GM21825 (cell line): Measurements from ENCODE around the gene STIM2.
"Not testable (repeated sequence)": the region's sequence is repeated elsewhere in the genome, so short reads cannot be mapped to it uniquely, and the experiment has no call there.

Experiments
- ATAC-seq: cut with Tn5 transposase; IDR thresholded peaks from one replicate; pipeline ENCODE4 v1.9.1; 2021; ENCODE audit warnings: mild to moderate bottlenecking, moderate library complexity; ENCODE audit not compliant: unreplicated experiment

Gene STIM2

GRCh38 chr4:26860157-26860921, at the start of gene STIM2:
STIM2 (plus strand) TSS chr4:26860841.
- ATAC-seq, result peak; percentile 67

GRCh38 chr4:26811571-26811970, 49.1 kb upstream of the STIM2 start:
- not testable (repeated sequence) for ATAC-seq

- no peak for ATAC-seq
Measured at GRCh38 chr4:26812049-26812714, 48.5 kb upstream of the STIM2 start.

GRCh38 chr4:26813698-26814097, 46.9 kb upstream of the STIM2 start:
- ATAC-seq, result no peak

GRCh38 chr4:26815199-26815598, 45.4 kb upstream of the STIM2 start:
- ATAC-seq, result no peak

GRCh38 chr4:26815706-26816105, 44.9 kb upstream of the STIM2 start:
- ATAC-seq, result no peak

- ATAC-seq, result no peak
Measured at GRCh38 chr4:26819026-26819425, 41.6 kb upstream of the STIM2 start.

GRCh38 chr4:26819478-26820095, 41.1 kb upstream of the STIM2 start:
- ATAC-seq, result no peak

GRCh38 chr4:26820346-26820745, 40.3 kb upstream of the STIM2 start:
- ATAC-seq, result no peak

- ATAC-seq, result no peak
Measured at GRCh38 chr4:26821031-26821430, 39.6 kb upstream of the STIM2 start.

GRCh38 chr4:26821677-26822503, 38.8 kb upstream of the STIM2 start:
- no peak for ATAC-seq

- ATAC-seq, result peak; percentile 47
Measured at GRCh38 chr4:26822546-26822945, 38.1 kb upstream of the STIM2 start.

GRCh38 chr4:26822974-26823373, 37.7 kb upstream of the STIM2 start:
- not testable (repeated sequence) for ATAC-seq

GRCh38 chr4:26823583-26823982, 37.1 kb upstream of the STIM2 start:
- ATAC-seq, result no peak

- ATAC-seq, result no peak
Measured at GRCh38 chr4:26824667-26825066, 36.0 kb upstream of the STIM2 start.

GRCh38 chr4:26826721-26827120, 33.9 kb upstream of the STIM2 start:
- ATAC-seq, result peak; percentile 88

GRCh38 chr4:26827336-26827735, 33.3 kb upstream of the STIM2 start:
- ATAC-seq, result not testable (repeated sequence)

- no peak for ATAC-seq
Measured at GRCh38 chr4:26827798-26828197, 32.8 kb upstream of the STIM2 start.

- ATAC-seq, result no peak
Measured at GRCh38 chr4:26829018-26829417, 31.6 kb upstream of the STIM2 start.

- ATAC-seq, result no peak
Measured at GRCh38 chr4:26830033-26830432, 30.6 kb upstream of the STIM2 start.

- no peak for ATAC-seq
Measured at GRCh38 chr4:26830701-26831100, 29.9 kb upstream of the STIM2 start.
